T-cell (primary cell): ENCODE measurements around the gene COL10A1. TPM values are rescaled to one million over a fixed set of nuclear protein-coding genes. Genes with fewer than 3 reads are reported as not detected.
"Not testable (repeated sequence)": the region's sequence is repeated elsewhere in the genome, so short reads cannot be mapped to it uniquely, and the experiment has no call there.

Experiments
- ATAC-seq, 4 experiments: fragments of 200-7000 bp in 3 of 4; fragments of 150-1000 bp in 1 of 4; cut with Tn5 transposase; replicated peaks in 1 of 4; 1 replicate in 3 of 4; 2 replicates in 1 of 4; pipeline ENCODE4 v1.10.0; 2021; ENCODE audit warnings: moderate library complexity in 3 of 4, mild to moderate bottlenecking in 2 of 4, moderate number of reproducible peaks in 1 of 4
- CTCF ChIA-PET, 2 donors: fragments of 300-600 bp; sonication (Branson Sonifier 250); formaldehyde crosslinking; loops; one replicate each; lab custom pipeline; 2022; ENCODE audit warnings: antibody characterized with exemption in 2 of 2; lab: Charles Lee
- POLR2A ChIA-PET, 2 donors: fragments of 300-600 bp; sonication (Branson Sonifier 250); formaldehyde crosslinking; loops; one replicate each; lab custom pipeline; 2022; ENCODE audit warnings: antibody characterized with exemption in 2 of 2; lab: Charles Lee
- DNase-seq, 35 experiments: peaks; one replicate each; pipeline versions ENCODE4 v3.0.0 to v3.0.0-alpha.2; 2013 to 2023
- H3K27ac ChIP-seq: one replicate; pipeline ENCODE4 v1.5.1; 2013; ENCODE audit warnings: low read length
- H3K27me3 ChIP-seq, 2 experiments: replicated peaks in 1 of 2; 1 replicate in 1 of 2; 2 replicates in 1 of 2; pipeline versions ENCODE4 v1.6.1 to v1.7.0; 2013; ENCODE audit warnings: low read length in 1 of 2, mixed read lengths in 1 of 2; ENCODE audit not compliant: control insufficient read depth in 2 of 2, insufficient read depth in 2 of 2; ENCODE audit errors: extremely low read depth in 1 of 2
- H3K36me3 ChIP-seq, 2 donors: 1 replicate in 1 of 2; 2 replicates in 1 of 2; pipeline versions ENCODE4 v1.6.1 to v1.7.0; 2013; ENCODE audit warnings: low read length in 1 of 2; ENCODE audit not compliant: control insufficient read depth in 2 of 2, insufficient read depth in 1 of 2; ENCODE audit errors: extremely low read depth in 1 of 2
- H3K4me1 ChIP-seq, 2 experiments: 1 replicate in 1 of 2; 2 replicates in 1 of 2; pipeline versions ENCODE4 v1.6.1 to v1.7.0; 2013; ENCODE audit warnings: low read length in 2 of 2, mixed read lengths in 1 of 2; ENCODE audit not compliant: insufficient read depth in 2 of 2, control insufficient read depth in 1 of 2; ENCODE audit errors: extremely low read depth in 1 of 2
- H3K4me3 ChIP-seq, 2 donors: 1 replicate in 1 of 2; 2 replicates in 1 of 2; pipeline versions ENCODE4 v1.5.1 to v1.7.0; 2013; ENCODE audit warnings: mild to moderate bottlenecking in 2 of 2, low read length in 1 of 2, moderate library complexity in 1 of 2; ENCODE audit not compliant: control insufficient read depth in 1 of 2; ENCODE audit errors: extremely low read depth in 1 of 2
- H3K9me3 ChIP-seq: 2 replicates; pipeline ENCODE4 v1.7.0; 2013
- H3K27ac Mint-ChIP-seq, 2 donors: one replicate each; pipeline ENCODE4 v1.8.0; 2020 to 2021; ENCODE audit warnings: mild to moderate bottlenecking in 2 of 2, mixed read lengths in 2 of 2
- H3K27me3 Mint-ChIP-seq, 2 donors: one replicate each; pipeline ENCODE4 v1.8.0; 2021 to 2022; ENCODE audit warnings: mixed read lengths in 2 of 2
- H3K36me3 Mint-ChIP-seq: one replicate; pipeline ENCODE4 v1.8.0; 2021; ENCODE audit warnings: mixed read lengths
- H3K4me1 Mint-ChIP-seq, 3 donors: one replicate each; pipeline ENCODE4 v1.8.0; 2020 to 2022; ENCODE audit warnings: mixed read lengths in 3 of 3, mild to moderate bottlenecking in 1 of 3
- H3K4me3 Mint-ChIP-seq, 3 donors: one replicate each; pipeline ENCODE4 v1.8.0; 2020 to 2022; ENCODE audit warnings: mild to moderate bottlenecking in 3 of 3, mixed read lengths in 3 of 3, moderate library complexity in 3 of 3
- H3K9me3 Mint-ChIP-seq, 3 donors: one replicate each; pipeline ENCODE4 v1.8.0; 2020 to 2022; ENCODE audit warnings: mixed read lengths in 3 of 3
- WGBS: methylation state at CpG from one replicate; pipeline ENCODE4 v1.1.5; 2013; ENCODE audit warnings: missing lambda C conversion rate; ENCODE audit not compliant: insufficient coverage; 5-methylcytosine and 5-hydroxymethylcytosine counted together
- total RNA-seq, 35 experiments: library from RNA in 6 of 35; stranded (reverse) in 6 of 35; fragments of 120-200 nt in 1 of 35; gene quantifications; one replicate each; pipeline versions ENCODE4 v1.2.1 to v1.2.4 and lab custom pipeline; 2013 to 2026

The COL10A1 gene
- total RNA-seq, 5 donors from 2014 or later (not counting 1 experiment from before 2014, with no cell fraction given), result not detected

DNA sequence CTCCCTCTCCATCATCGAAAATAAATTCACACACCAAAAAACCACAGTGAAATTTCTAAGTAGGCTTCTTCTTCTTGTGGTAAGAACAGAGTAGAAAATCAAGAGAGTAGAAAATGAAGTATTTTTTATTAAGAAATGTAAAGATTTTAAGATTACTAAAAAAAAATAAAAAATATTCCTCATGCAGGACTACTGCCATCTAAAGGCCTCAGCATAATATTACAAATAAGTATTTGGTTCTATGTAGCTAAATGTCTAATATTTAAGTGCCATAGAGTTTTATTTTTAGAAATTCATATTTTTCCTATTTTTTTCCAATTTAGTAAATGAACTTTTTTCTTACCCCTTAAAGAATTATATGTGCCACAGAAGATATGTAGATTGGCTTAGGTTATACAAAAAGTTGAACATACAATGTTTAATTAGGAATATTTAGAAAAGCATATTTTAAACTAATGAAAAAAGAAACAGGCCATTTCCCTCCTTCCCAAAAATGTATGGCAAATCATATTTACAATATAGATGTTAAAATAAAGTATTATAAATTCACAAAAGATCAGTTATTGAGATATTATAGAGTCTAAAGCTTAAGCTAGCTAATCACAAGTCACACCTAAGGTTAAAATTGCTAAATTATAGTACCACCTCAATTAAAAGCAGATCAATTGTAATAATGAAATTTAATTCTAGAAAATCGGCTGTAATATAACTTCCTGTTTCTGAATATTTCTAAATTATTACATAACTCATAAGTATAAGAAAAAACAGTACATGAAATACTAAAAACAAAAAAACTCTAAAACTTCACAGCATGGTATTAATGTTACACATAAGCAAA is 28.7 kb downstream of the COL10A1 start:
- no peak overlapping the region for H3K27ac Mint-ChIP-seq
- no peak overlapping the region for H3K4me3 Mint-ChIP-seq
- Histone ChIP-seq H3K9me3 (no peaks in the 10 kb centered on the region), H3K36me3 (no peaks in the 10 kb centered on the region), H3K27ac (no peak overlapping the region), H3K27me3 (peaks cover 0 to 3% of the 10 kb centered on the region in 2 experiments), H3K4me3 (no peak overlapping the region), H3K4me1 (peaks cover 6 to 10% of the 10 kb centered on the region in 2 experiments)
- ATAC-seq (no peak), DNase-seq (peak in 1 of 35 experiments; percentile 18)
- POLR2A ChIA-PET, result interaction anchor here in 1 of 2 donors (0.6 kb wide), 2 partner anchors 86 kb away, joined by 3 to 5 read pairs; no protein-coding TSS in a partner anchor
- H3K9me3 Mint-ChIP-seq, result peaks cover 0 to 7% (median 6%) of the 10 kb centered on the region in 3 donors
- H3K36me3 Mint-ChIP-seq, result no peaks in the 10 kb centered on the region
- H3K27me3 Mint-ChIP-seq, result peaks cover 0 to 10% of the 10 kb centered on the region in 2 donors
- no CpG with 5 or more reads among the region's 2 CpGs for WGBS
- CTCF ChIA-PET, result interaction anchor here (0.6 to 2.1 kb wide), 10 partner anchors 8 to 588 kb away, joined by 3 to 16 read pairs (median 4); no protein-coding TSS in a partner anchor
- H3K4me1 Mint-ChIP-seq, result peaks cover 22 to 27% (median 23%) of the 10 kb centered on the region in 3 donors

DNA sequence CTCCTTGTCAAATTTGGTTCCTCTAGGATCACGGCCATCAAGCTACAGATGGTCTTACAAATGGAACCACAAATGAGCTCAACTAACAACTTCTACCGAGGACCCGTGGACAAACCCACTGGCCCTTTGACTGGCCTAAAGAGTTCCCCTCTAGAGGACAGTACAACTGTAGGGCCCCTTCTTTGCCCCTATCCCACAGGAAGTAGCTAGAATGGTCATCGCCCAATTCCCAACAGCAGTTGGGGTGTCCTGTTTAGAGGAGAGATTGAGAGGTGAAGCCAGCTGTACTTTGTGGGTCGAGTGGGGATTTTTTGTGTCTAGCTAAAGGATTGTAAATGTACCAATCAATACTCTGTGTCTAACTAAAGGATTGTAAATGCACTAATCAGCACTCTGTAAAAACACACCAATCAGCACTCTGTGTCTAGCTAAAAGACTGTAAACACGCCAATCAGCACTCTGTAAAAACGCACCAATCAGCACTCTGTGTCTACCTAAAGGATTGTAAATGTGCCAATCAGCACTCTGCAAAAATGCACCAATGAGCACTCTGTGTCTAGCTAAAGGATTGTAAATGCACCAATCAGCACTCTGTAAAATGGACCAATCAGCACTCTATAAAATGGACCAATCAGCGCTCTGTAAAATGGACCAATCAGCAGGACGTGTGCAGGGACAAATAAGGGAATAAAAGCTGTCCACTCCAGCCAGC is 29.7 kb downstream of the COL10A1 start:
- not testable (repeated sequence) for H3K36me3 Mint-ChIP-seq, H3K4me3 Mint-ChIP-seq, H3K27ac ChIP-seq, H3K4me3 ChIP-seq, H3K9me3 ChIP-seq, H3K4me1 ChIP-seq, H3K27ac Mint-ChIP-seq, DNase-seq, H3K27me3 ChIP-seq, ATAC-seq, H3K9me3 Mint-ChIP-seq, H3K36me3 ChIP-seq
- POLR2A ChIA-PET, result interaction anchor here in 1 of 2 donors (0.6 kb wide), 1 partner anchor 85 kb away, joined by 3 read pairs; no protein-coding TSS in a partner anchor
- peaks cover 0 to 12% of the 10 kb centered on the region in 2 donors for H3K27me3 Mint-ChIP-seq
- CTCF ChIA-PET, result interaction anchor here (0.6 to 2.1 kb wide), 10 partner anchors 9 to 512 kb away, joined by 3 to 16 read pairs (median 4); no protein-coding TSS in a partner anchor
- H3K4me1 Mint-ChIP-seq, result peaks cover 13 to 17% (median 13%) of the 10 kb centered on the region in 3 donors
- 88% methylated on average over 6 of the region's 9 CpGs for WGBS

DNA sequence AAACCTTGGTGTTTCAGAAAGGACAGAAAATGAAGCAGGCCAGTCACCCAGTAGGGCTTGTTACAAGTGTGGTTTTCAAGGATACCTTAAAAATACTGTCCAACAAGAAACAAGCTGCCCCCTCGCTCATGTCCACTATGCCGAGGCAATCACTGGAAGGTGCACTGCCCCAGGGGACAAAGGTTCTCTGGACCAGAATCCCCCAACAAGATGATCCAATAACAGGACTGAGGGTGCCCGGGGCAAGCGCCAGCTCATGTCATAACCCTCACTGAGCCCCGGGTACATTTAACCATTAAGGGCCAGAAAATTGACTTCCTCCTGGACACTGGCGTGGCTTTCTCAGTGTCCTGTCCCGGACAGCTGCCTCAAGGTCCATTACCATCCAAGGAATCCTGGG is 31.9 kb downstream of the COL10A1 start:
- ChIA-PET CTCF (no interaction called here), POLR2A (no interaction called here)
- no peak overlapping the region for H3K27ac ChIP-seq
- H3K27me3 Mint-ChIP-seq, result peaks cover 0 to 12% of the 10 kb centered on the region in 2 donors
- H3K36me3 ChIP-seq, result no peaks in the 10 kb centered on the region
- peaks cover 0 to 6% (median under 1%) of the 10 kb centered on the region in 3 donors for H3K4me1 Mint-ChIP-seq
- peaks cover 0 to 3% of the 10 kb centered on the region in 2 experiments for H3K27me3 ChIP-seq
- H3K4me3 ChIP-seq, result no peak overlapping the region
- H3K36me3 Mint-ChIP-seq, result no peaks in the 10 kb centered on the region
- DNase-seq (no peak), ATAC-seq (no peak)
- H3K9me3 Mint-ChIP-seq, result peaks cover 0 to 7% (median 6%) of the 10 kb centered on the region in 3 donors
- H3K4me1 ChIP-seq, result no peaks in the 10 kb centered on the region
- 96% methylated on average over 3 of the region's 7 CpGs for WGBS
- no peak overlapping the region for H3K4me3 Mint-ChIP-seq
- no peaks in the 10 kb centered on the region for H3K9me3 ChIP-seq
- H3K27ac Mint-ChIP-seq, result no peak overlapping the region

DNA sequence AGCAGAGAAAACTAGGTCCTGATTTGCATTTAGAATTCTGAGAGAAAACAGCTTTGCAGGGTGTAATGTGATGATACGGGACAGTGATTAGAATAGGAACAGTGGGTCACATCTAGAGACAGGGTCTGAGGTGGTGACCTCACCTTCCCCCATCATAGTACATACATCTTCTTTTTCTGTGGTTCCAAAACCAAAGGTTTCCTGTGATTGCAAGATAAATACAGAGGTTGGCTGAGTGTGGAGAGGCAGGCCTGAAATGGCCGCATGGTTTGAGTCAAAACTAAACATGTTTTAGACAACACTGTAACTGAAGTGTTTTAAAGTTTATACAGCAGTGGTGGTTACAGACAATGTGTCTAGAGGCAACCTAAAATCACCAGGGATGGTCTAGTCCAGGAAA is 35.7 kb downstream of the COL10A1 start:
- Histone ChIP-seq H3K27ac (no peak overlapping the region), H3K4me3 (no peak overlapping the region), H3K9me3 (no peaks in the 10 kb centered on the region), H3K4me1 (no peaks in the 10 kb centered on the region), H3K36me3 (no peaks in the 10 kb centered on the region), H3K27me3 (peaks cover 0 to 3% of the 10 kb centered on the region in 2 experiments)
- H3K4me3 Mint-ChIP-seq, result no peak overlapping the region
- H3K4me1 Mint-ChIP-seq, result peaks cover 0 to 6% (median 0%) of the 10 kb centered on the region in 3 donors
- peaks cover 2 to 12% of the 10 kb centered on the region in 2 donors for H3K27me3 Mint-ChIP-seq
- ChIA-PET POLR2A (no interaction called here), CTCF (no interaction called here)
- WGBS, result 63% methylated on average over 1 of the region's 2 CpGs
- DNase-seq (no peak), ATAC-seq (no peak)
- H3K27ac Mint-ChIP-seq, result no peak overlapping the region
- no peaks in the 10 kb centered on the region for H3K9me3 Mint-ChIP-seq
- H3K36me3 Mint-ChIP-seq, result no peaks in the 10 kb centered on the region

DNA sequence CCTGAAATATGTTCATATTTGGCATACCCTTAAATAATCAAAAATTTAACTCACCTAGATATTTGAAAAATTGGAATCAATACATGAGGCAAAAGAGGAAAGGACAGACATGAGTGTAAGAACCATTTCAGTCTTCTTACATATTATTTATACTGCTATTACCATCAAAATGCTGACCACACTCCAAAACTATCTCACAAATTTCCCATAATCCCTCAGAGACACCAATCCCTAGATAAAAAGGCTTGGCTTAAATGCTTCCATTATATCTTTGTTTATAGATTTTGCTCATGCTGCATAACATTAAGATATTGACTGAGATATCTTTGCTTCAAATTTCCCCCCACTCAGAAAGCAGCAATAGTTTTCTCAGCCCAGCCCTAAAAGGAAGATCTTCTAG is 37.0 kb downstream of the COL10A1 start:
- H3K9me3 ChIP-seq, result no peaks in the 10 kb centered on the region
- no peaks in the 10 kb centered on the region for H3K36me3 Mint-ChIP-seq
- no peaks in the 10 kb centered on the region for H3K36me3 ChIP-seq
- H3K27me3 Mint-ChIP-seq, result peaks cover 2 to 15% of the 10 kb centered on the region in 2 donors
- ATAC-seq (no peak), DNase-seq (no peak)
- H3K4me1 ChIP-seq, result no peaks in the 10 kb centered on the region
- H3K4me3 Mint-ChIP-seq, result no peak overlapping the region
- ChIA-PET CTCF (no interaction called here), POLR2A (no interaction called here)
- H3K4me3 ChIP-seq, result no peak overlapping the region
- no peak overlapping the region for H3K27ac ChIP-seq
- no peaks in the 10 kb centered on the region for H3K9me3 Mint-ChIP-seq
- H3K27me3 ChIP-seq, result no peaks in the 10 kb centered on the region
- H3K27ac Mint-ChIP-seq, result no peak overlapping the region
- H3K4me1 Mint-ChIP-seq, result peaks cover 0 to 6% (median 0%) of the 10 kb centered on the region in 3 donors

DNA sequence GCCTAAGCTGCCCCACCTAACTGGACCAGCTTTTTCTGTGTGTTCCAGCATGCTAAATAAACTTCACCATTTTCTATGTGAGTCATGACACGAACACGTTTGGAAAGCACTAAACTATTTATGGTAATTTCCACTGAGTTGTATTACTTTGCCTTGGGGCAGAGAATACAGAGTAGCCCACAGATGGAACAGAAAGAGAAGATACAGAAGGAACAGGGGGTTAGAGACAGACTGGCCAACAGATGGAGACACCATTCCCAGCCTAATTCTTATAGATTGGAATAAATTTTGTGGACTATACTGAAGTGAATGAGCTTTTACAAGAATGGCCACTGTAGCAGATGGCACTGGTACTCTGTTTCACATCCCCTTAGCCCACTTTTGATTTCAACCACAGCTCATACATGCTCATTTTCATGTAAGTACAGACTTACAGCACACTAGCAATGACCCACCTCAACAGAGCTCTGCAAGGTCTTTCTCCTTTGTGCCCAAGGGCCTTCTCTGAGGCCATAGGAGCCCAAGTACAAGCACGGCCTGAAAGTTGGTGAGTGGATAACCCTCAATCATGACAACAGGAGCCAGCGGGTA is 38.4 kb downstream of the COL10A1 start:
- Mint-ChIP-seq H3K4me1 (peaks cover 0 to 6% (median 0%) of the 10 kb centered on the region in 3 donors), H3K36me3 (no peaks in the 10 kb centered on the region), H3K9me3 (no peaks in the 10 kb centered on the region), H3K27ac (no peak overlapping the region), H3K27me3 (peaks cover 5 to 13% of the 10 kb centered on the region in 2 donors), H3K4me3 (no peak overlapping the region)
- ChIA-PET CTCF (no interaction called here), POLR2A (no interaction called here)
- no peak overlapping the region for H3K27ac ChIP-seq
- DNase-seq (no peak), ATAC-seq (no peak)
- H3K36me3 ChIP-seq, result no peaks in the 10 kb centered on the region
- H3K9me3 ChIP-seq, result no peaks in the 10 kb centered on the region
- no peak overlapping the region for H3K4me3 ChIP-seq
- H3K27me3 ChIP-seq, result no peaks in the 10 kb centered on the region
- H3K4me1 ChIP-seq, result no peaks in the 10 kb centered on the region
- 84% methylated on average over 2 of the region's 4 CpGs for WGBS
